ENCODE data around the gene RAMAC.
"Not testable (repeated sequence)": the region's sequence is repeated elsewhere in the genome, so short reads cannot be mapped to it uniquely, and the experiment has no call there.

Gene RAMAC

DNA sequence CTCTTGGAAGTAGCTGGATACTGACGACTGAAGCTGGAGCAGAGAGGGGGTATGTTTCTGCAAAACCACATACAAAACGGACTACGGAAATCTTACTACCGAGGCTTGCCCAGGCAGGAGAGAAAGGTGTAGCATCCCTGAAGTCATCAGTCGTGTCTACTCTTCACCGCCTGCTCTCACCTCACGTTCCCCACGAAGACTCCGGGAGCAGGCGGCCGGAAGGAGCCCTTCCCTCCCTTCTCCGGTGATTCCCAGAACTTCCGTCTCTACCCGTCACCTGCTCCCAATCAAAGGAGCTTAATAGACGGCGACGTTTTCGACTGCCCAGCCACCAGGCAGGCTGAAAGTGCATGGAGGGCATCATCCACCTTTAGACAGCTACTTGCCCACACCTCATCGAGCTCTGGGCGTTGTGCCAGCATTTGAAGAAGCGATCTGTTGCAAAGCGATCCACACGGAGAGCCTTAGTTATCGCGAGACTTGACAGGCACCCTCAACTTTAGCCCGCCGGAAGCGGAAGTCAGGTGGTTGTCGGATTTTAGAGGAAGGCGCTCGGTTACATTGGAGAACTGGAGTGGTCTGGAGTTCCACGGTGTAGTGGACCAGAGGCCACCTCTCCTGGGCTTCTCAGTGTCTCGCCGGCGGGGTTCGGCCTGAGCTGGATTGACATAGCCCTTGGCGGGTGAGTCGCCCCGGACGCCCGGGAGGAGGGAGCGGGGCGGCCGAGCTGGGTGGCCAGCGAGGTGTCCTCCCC lies at the start of gene RAMAC:
RAMAC (plus strand) TSS at position 523 of the 754 bp plus-strand sequence. CDS start 2,809 bp downstream, outside the sequence.
- TF ChIP-seq CTCF (IDR thresholded peaks at IDR 0.05; ENCODE audit: low read depth, low read length, missing control alignments), result no peak
- DNase-seq (ENCODE audit: extremely low read depth, low read depth), result peak; percentile 92
- peak within 1 kb of the TSS; percentile 77 for H3K4me3 ChIP-seq (replicated peaks; ENCODE audit: low read depth, low read length)

- TF ChIP-seq CTCF (IDR thresholded peaks at IDR 0.05; ENCODE audit: low read depth, low read length, missing control alignments), result no peak
- no peak overlapping the region for H3K4me3 ChIP-seq (replicated peaks; ENCODE audit: low read depth, low read length)
- no peak for DNase-seq (ENCODE audit: extremely low read depth, low read depth)
Observed at GRCh38 chr15:82936966-82937711, 48.9 kb upstream of the RAMAC start.

- DNase-seq (ENCODE audit: extremely low read depth, low read depth), result no peak
- no peak overlapping the region for H3K4me3 ChIP-seq (replicated peaks; ENCODE audit: low read depth, low read length)
- TF ChIP-seq CTCF (IDR thresholded peaks at IDR 0.05; ENCODE audit: low read depth, low read length, missing control alignments), result no peak
Observed at GRCh38 chr15:82937712-82938058, 48.3 kb upstream of the RAMAC start.

GRCh38 chr15:82939678-82940077 lies 46.3 kb upstream of the RAMAC start:
- not testable (repeated sequence) for H3K4me3 ChIP-seq (replicated peaks; ENCODE audit: low read depth, low read length); DNase-seq (ENCODE audit: extremely low read depth, low read depth)

DNA sequence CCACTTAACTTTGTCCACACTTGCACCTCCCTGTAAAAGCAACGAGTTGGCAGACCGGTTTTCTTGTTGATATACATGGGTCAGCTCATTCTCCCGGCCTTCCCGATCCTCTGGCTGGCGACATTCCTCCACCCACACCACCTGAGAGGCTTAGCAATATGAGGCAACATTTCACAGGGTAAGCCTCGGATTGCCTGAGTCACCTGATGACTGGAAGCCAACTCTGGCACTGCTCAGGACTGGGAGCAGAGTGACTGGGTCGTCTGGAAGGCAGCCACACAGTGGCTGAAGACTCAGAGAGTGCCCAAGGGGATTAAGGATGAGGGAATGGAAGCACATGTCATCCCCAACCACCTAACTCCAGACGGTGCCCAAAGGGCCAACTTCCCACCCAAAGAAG lies 43.3 kb upstream of the RAMAC start:
- H3K4me3 ChIP-seq (replicated peaks; ENCODE audit: low read depth, low read length), result no peak overlapping the region
- no peak for DNase-seq (ENCODE audit: extremely low read depth, low read depth)
- no peak for TF ChIP-seq CTCF (IDR thresholded peaks at IDR 0.05; ENCODE audit: low read depth, low read length, missing control alignments)

- TF ChIP-seq CTCF (IDR thresholded peaks at IDR 0.05; ENCODE audit: low read depth, low read length, missing control alignments), result no peak
- no peak for DNase-seq (ENCODE audit: extremely low read depth, low read depth)
- no peak overlapping the region for H3K4me3 ChIP-seq (replicated peaks; ENCODE audit: low read depth, low read length)
Observed at GRCh38 chr15:82943176-82943575, 42.8 kb upstream of the RAMAC start.

DNA sequence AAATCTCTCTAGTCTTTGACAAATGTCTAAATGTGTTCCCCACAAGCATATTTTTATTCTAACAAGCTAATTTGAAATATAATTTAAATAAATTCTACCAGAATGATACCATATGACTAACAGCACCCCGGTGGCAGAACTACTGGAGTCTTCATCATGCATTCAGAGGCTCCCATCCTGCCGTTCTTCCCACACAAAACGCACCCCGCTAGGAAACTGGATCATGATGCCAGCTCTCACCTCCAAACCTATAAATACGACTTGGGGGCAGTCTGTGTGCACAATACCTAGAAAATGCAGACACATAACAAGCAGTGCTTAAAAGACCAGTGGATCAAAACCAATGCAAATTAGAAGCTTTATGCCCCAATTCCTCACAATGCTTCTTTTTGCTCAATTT lies 42.0 kb upstream of the RAMAC start:
- DNase-seq (ENCODE audit: extremely low read depth, low read depth), result no peak
- TF ChIP-seq CTCF (IDR thresholded peaks at IDR 0.05; ENCODE audit: low read depth, low read length, missing control alignments), result no peak
- no peak overlapping the region for H3K4me3 ChIP-seq (replicated peaks; ENCODE audit: low read depth, low read length)
